ENCODE data around the gene DYSF.

The DYSF gene

DNA sequence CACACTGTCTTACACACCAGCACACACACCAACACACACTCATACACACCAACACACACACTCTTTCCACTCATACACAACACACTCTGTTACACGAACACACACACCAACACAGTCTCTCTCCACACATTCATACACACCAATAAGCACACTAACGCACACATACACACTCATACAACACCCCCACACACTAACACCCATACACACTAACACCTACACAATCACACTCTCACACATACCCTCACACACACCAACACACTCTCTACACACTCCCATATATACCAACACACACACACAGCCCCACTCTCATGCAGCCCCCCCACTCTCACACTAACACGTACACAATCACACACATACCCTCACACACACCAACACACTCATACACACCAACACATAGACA is 123.8 kb downstream of the DYSF start:
- H3K4me3 ChIP-seq (ENCODE audit: low read length), result no peak overlapping the region
- no peak for DNase-seq (ENCODE audit: low read depth)
- no peak for TF ChIP-seq CTCF (conservative IDR thresholded peaks at IDR 0.05; ENCODE audit: low read depth, low read length)

- DNase-seq (ENCODE audit: low read depth), result no peak
- no peak overlapping the region for H3K4me3 ChIP-seq (ENCODE audit: low read length)
- no peak for TF ChIP-seq CTCF (conservative IDR thresholded peaks at IDR 0.05; ENCODE audit: low read depth, low read length)
These were observed 125.5 kb downstream of the DYSF start for GRCh38 chr2:71578767-71579342.

GRCh38 chr2:71581026-71581425 is 127.7 kb downstream of the DYSF start:
- DNase-seq (ENCODE audit: low read depth), result no peak
- TF ChIP-seq CTCF (conservative IDR thresholded peaks at IDR 0.05; ENCODE audit: low read depth, low read length), result no peak
- H3K4me3 ChIP-seq (ENCODE audit: low read length), result no peak overlapping the region

DNA sequence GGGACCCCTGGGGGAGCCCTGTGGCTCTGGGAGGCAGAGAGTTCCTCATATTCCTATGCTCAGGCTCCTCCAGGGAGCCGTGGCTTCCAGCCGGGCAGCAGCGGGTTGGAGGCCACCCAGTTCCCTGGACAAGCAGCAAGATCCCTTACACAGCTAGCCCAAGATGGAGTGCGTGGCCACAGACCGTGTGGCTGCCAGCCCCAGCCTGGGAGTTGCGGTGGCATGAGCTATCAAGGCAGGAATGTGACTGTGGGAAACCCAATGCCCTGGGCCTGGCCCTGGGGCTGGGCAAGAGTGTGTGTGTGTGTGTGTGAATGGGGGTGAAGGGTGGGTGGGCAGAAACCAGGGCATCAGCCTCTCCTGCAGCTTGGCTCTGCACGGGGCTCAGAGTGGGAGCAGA is 130.5 kb downstream of the DYSF start:
- no peak overlapping the region for H3K4me3 ChIP-seq (ENCODE audit: low read length)
- no peak for TF ChIP-seq CTCF (conservative IDR thresholded peaks at IDR 0.05; ENCODE audit: low read depth, low read length)
- DNase-seq (ENCODE audit: low read depth), result no peak

- no peak for DNase-seq (ENCODE audit: low read depth)
- no peak overlapping the region for H3K4me3 ChIP-seq (ENCODE audit: low read length)
- TF ChIP-seq CTCF (conservative IDR thresholded peaks at IDR 0.05; ENCODE audit: low read depth, low read length), result no peak
These were observed 133.1 kb downstream of the DYSF start for GRCh38 chr2:71586471-71586870.

- no peak for TF ChIP-seq CTCF (conservative IDR thresholded peaks at IDR 0.05; ENCODE audit: low read depth, low read length)
- DNase-seq (ENCODE audit: low read depth), result no peak
- H3K4me3 ChIP-seq (ENCODE audit: low read length), result no peak overlapping the region
These were observed 134.2 kb downstream of the DYSF start for GRCh38 chr2:71587509-71588073.

DNA sequence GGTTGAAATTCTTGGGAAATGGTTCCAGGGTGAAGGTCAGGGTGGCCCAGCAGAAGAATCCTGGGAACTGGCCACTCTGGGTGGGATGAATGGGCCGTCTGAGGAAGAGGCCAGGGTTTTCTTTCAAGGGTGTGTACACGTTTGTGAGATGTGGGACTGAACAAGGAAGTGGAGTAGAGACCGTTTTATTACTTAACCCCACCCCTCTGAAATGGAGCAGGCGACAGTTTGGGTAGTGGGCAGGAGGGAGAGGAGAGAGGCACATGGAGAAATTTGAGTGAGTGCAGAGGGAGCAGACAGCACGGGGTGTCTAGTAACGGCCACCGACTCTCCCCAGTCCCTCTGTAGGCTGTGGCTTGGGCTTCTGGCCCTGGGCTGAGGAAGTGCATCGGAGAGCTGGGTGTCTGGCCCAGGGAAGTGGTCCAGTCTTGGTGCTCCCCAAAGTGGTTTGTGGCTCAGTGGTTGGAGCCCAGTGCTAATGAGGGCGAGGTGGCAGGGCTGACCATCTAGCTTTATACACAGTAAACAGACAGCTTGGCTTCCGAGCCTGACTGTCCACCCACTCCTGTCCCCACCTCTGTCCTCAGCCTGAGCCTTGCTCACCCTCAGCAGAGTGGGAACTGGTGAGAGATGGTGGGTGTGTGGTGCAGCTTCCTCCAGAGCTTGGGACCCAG is 135.3 kb downstream of the DYSF start:
- no peak overlapping the region for H3K4me3 ChIP-seq (ENCODE audit: low read length)
- DNase-seq (ENCODE audit: low read depth), result no peak
- no peak for TF ChIP-seq CTCF (conservative IDR thresholded peaks at IDR 0.05; ENCODE audit: low read depth, low read length)
